SU-DHL-6 (cell line): ENCODE data around the gene ABCB8.

Experiments used
- H2AFZ ChIP-seq: fragments of 200-600 bp; sonication (generic); 2 replicates; pipeline ENCODE4 v1.6.1; 2014; ENCODE audit warnings: low read depth, mild to moderate bottlenecking, moderate library complexity, mixed read lengths, antibody characterized with exemption, low read length; ENCODE audit not compliant: severe bottlenecking
- H3F3A ChIP-seq: fragments of 200-600 bp; shearing (Covaris generic); 2 replicates; pipeline ENCODE4 v1.6.0; 2016; ENCODE audit warnings: antibody characterized with exemption, mild to moderate bottlenecking; ENCODE audit not compliant: insufficient read depth
- H3K27ac ChIP-seq: fragments of 200-600 bp; sonication (generic); 2 replicates; pipeline ENCODE4 v1.5.1; 2016; ENCODE audit warnings: low read depth, mild to moderate bottlenecking, low read length, moderate library complexity, mixed read lengths
- H3K27me3 ChIP-seq: fragments of 200-600 bp; sonication (generic), shearing (Covaris generic); 2 replicates; pipeline ENCODE4 v1.6.0; 2014; ENCODE audit warnings: mild to moderate bottlenecking, low read length
- H3K36me3 ChIP-seq: fragments of 200-600 bp; sonication (generic); 2 replicates; pipeline ENCODE4 v1.6.1; 2014; ENCODE audit warnings: mild to moderate bottlenecking, low read length, mixed read lengths
- H3K4me2 ChIP-seq: fragments of 300-600, 200-600 bp; shearing (Covaris generic), sonication (generic); 2 replicates; pipeline ENCODE4 v1.6.0; 2014; ENCODE audit warnings: low read length, low read depth, mild to moderate bottlenecking; ENCODE audit not compliant: poor library complexity, severe bottlenecking
- H3K4me3 ChIP-seq: fragments of 200-600 bp; sonication (generic); 2 replicates; pipeline ENCODE4 v1.5.1; 2014; ENCODE audit warnings: antibody characterized with exemption, low read length, mild to moderate bottlenecking, mixed read lengths; ENCODE audit not compliant: insufficient read depth, poor library complexity, severe bottlenecking
- H3K79me2 ChIP-seq: fragments of 200-600 bp; sonication (generic); 2 replicates; pipeline ENCODE4 v1.6.1; 2014; ENCODE audit warnings: mild to moderate bottlenecking, low read length, moderate library complexity; ENCODE audit not compliant: insufficient read depth
- H3K9ac ChIP-seq: fragments of 200-600 bp; sonication (generic); 2 replicates; pipeline ENCODE4 v1.7.0; 2014; ENCODE audit warnings: mild to moderate bottlenecking, low read length
- H3K9me2 ChIP-seq: fragments of 200-600 bp; sonication (generic); replicated peaks from 2 replicates; pipeline ENCODE4 v1.6.1; 2014; ENCODE audit warnings: low read length; ENCODE audit not compliant: insufficient read depth
- H3K9me3 ChIP-seq: fragments of 200-600 bp; sonication (generic); 2 replicates; pipeline ENCODE4 v1.6.1; 2014; ENCODE audit warnings: low read length, mixed read lengths; ENCODE audit not compliant: insufficient read depth
- H4K20me1 ChIP-seq: fragments of 200-600 bp; sonication (generic); 2 replicates; pipeline ENCODE4 v1.6.1; 2014; ENCODE audit warnings: low read depth, mild to moderate bottlenecking, antibody characterized with exemption, low read length, moderate library complexity, mixed read lengths
- CTCF ChIP-seq: fragments of 200-600 bp; sonication (generic); IDR thresholded peaks from one replicate; pipeline ENCODE4 v1.5.1; 2017; ENCODE audit warnings: antibody characterized with exemption, mild to moderate bottlenecking, low read length, moderate library complexity; ENCODE audit not compliant: insufficient read depth, poor library complexity, severe bottlenecking
- EZH2phosphoT487 ChIP-seq: fragments of 200-600 bp; sonication (generic), shearing (Covaris generic); conservative IDR thresholded peaks from 2 replicates; pipeline ENCODE4 v1.6.1; 2018; ENCODE audit warnings: mild to moderate bottlenecking, antibody characterized with exemption, low read length, moderate library complexity, mixed read lengths

ABCB8 gene

GRCh38 chr7:151061213-151062110 is 33.2 kb downstream of the ABCB8 start:
- Histone ChIP-seq H3K36me3 (no peaks in the 10 kb centered on the region), H3K9me3 (no peaks in the 10 kb centered on the region), H4K20me1 (no peaks in the 10 kb centered on the region), H3K27me3 (no peaks in the 10 kb centered on the region), H3F3A (peaks cover 8% of the 10 kb centered on the region), H2AFZ (no peak overlapping the region), H3K27ac (no peak overlapping the region), H3K4me3 (no peak overlapping the region), H3K79me2 (peaks cover 27% of the 10 kb centered on the region), H3K9me2 (no peaks in the 10 kb centered on the region), H3K4me2 (peak overlapping the region; percentile 84), H3K9ac (peak overlapping the region; percentile 77; the same call in 1 of the 2 replicates)
- no peak for TF ChIP-seq CTCF
- no peak for TF ChIP-seq EZH2phosphoT487

DNA sequence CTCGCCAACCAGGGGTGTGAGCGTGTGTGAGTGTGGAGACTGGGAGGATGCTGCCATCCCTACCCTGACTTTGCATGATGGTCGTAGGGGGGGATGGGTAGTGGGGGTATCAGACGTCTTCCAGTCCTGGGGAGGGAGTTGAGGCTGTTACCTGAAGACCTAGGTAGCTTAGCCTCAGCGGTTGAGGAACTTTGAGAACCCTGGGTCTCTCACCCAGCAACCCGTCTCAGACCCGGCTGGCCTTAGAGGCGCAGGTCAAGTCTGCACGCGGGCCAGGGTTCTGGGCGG is 33.8 kb downstream of the ABCB8 start:
- Histone ChIP-seq H3F3A (peaks cover 8% of the 10 kb centered on the region), H2AFZ (no peak overlapping the region), H3K9ac (no peak overlapping the region), H3K36me3 (no peaks in the 10 kb centered on the region), H4K20me1 (no peaks in the 10 kb centered on the region), H3K9me2 (no peaks in the 10 kb centered on the region), H3K79me2 (peaks cover 27% of the 10 kb centered on the region), H3K4me3 (no peak overlapping the region), H3K4me2 (no peak overlapping the region), H3K9me3 (no peaks in the 10 kb centered on the region), H3K27me3 (no peaks in the 10 kb centered on the region), H3K27ac (no peak overlapping the region)
- TF ChIP-seq EZH2phosphoT487 (no peak), CTCF (no peak)

- H3K36me3 ChIP-seq: no peaks in the 10 kb centered on the region
- peaks cover 27% of the 10 kb centered on the region for H3K79me2 ChIP-seq
- H3F3A ChIP-seq: peaks cover 8% of the 10 kb centered on the region
- no peak overlapping the region for H3K9ac ChIP-seq
- H2AFZ ChIP-seq: no peak overlapping the region
- no peak for TF ChIP-seq EZH2phosphoT487
- TF ChIP-seq CTCF: no peak
- H3K27me3 ChIP-seq: no peaks in the 10 kb centered on the region
- H3K27ac ChIP-seq: no peak overlapping the region
- H3K9me2 ChIP-seq: no peaks in the 10 kb centered on the region
- H3K4me3 ChIP-seq: no peak overlapping the region
- H4K20me1 ChIP-seq: no peaks in the 10 kb centered on the region
- H3K4me2 ChIP-seq: no peak overlapping the region
- no peaks in the 10 kb centered on the region for H3K9me3 ChIP-seq
Observed at GRCh38 chr7:151062399-151063211, 34.4 kb downstream of the ABCB8 start.
